GM18873 (cell line): Measurements from ENCODE around the gene ADAD2.

ENCODE experiments used
- ATAC-seq: cut with Tn5 transposase; IDR thresholded peaks from one replicate; pipeline ENCODE4 v1.9.1; 2021; ENCODE audit warnings: mild to moderate bottlenecking, moderate library complexity, moderate number of reproducible peaks; ENCODE audit not compliant: unreplicated experiment, low FRiP score

ADAD2 gene

DNA sequence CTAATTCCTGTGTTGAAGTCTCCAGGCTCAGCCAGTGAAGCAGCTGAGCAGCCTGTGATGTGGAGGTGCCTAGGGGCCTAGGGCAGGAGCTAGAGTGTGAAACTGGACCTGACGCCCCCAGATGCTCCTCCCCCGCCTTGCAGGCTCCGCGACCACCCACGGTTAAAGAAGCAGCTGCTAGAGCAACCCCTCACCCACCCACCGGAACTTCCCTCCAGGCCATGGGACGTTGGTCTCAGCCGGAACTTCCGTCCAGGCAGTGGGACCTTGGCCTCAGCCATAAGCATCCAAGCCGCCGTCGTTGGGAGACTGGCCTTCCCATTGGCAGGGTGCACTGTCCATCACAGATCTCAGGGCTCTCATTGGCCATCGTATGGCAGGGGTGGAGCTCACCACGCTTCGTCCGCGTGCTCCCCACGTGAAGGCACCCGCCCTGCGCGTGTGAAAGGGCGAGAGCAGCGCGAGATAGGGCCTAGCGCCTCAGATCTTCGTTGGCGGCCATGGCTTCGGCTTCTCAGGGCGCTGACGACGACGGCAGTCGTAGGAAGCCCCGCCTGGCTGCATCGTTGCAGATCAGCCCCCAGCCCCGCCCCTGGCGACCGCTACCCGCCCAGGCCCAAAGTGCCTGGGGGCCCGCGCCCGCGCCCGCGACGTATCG is at the start of gene ADAD2:
TSS of gene ADAD2 (plus strand) at position 427 of the 658 bp plus-strand sequence. CDS start at position 501, 74 bp downstream.
- no peak for ATAC-seq

DNA sequence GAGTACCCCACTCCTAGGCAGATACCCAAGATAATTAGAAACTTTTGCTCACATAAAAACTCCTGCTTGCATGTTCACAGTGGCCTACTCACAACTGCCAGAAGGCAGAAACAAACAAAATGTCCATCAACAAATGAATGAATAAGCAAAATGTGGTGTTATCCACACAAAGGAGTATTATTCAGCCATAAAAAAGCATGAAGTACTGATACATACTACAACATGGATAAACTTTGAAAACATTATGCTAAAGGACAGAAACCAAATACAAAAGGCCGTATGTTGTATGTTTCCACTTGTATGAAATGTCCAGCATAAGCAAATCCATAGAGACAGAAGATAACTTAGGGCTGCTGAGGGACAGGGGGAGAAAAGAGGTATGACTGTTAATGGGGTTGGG is 47.9 kb upstream of the ADAD2 start:
- no peak for ATAC-seq

- no peak for ATAC-seq
Observed at GRCh38 chr16:84143784-84144199, 47.2 kb upstream of the ADAD2 start.

GRCh38 chr16:84144209-84144858 is 46.6 kb upstream of the ADAD2 start:
- ATAC-seq: no peak

DNA sequence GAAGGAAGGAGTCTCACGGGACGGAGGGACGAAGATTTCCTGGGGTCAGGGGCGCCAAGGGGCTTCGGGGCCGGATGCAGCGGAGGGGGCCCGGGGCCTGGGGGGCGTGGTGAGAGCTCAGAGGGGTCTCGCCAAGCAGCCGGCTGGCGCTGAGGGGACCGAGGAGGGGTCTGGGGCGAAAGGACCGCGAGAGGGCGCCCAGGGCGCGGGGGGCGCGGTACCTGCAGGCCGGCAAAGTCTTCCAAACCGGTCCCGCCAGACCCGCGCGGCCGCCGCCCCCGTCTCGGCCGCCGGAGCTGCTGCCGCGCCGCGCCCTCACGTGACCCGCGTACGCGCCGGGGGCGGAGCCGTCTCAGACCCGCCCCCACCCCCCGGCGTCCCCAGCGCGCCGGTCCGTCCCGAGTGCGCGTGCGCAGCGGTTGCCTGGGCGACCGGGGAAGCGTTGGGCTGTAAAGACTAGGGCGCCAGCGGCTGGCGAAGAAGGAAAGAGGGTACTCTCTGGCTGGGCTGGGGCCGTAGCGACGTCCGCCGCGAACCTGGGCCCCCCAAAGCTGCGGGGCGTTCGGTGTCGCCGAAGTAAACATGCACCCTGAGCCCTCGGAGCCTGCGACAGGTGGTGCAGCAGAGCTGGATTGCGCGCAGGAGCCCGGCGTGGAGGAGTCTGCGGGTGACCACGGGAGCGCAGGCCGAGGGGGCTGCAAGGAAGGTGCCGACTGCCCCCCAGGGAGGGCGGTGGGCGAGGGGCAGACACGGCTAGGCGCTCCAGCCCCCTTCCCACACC is 45.9 kb upstream of the ADAD2 start, which contains the start of the genes DNAAF1 and HSDL1:
TSS of gene DNAAF1 (plus strand) at position 450 of the 781 bp plus-strand sequence. CDS start at position 583, 133 bp downstream.
TSS of gene HSDL1 (minus strand) at position 319 of the 781 bp plus-strand sequence. CDS start 13,856 bp downstream, outside the sequence.
- peak; percentile 60 for ATAC-seq

- ATAC-seq: no peak
Observed at GRCh38 chr16:84150926-84151325, 40.0 kb upstream of the ADAD2 start.

DNA sequence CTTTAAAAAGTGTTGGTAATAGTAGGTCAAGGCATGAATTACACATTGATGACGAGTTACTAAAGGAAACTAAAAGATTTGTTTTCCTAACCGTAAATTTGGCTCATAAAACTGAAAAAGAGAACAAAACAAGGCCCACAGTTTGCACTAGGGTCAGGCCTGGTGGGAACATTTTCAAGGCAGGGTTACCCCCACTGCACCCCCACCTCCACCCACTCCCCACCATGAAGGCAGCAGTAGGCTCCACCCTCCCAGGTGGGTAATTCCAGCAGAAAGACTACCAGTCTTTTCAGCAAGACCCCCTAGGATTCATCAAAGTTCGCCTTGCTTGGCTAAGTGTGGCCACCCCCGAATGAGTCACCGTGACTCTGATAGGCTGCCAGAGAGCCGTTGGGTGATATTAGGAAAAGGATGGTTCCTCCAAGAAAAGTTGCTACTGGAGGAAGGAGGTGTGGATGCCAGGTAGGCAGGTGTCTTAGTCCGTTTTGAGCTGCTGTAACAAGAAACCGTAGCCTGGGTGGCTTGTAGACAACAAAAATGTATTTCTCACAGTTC is 37.2 kb upstream of the ADAD2 start:
- ATAC-seq: no peak

GRCh38 chr16:84155226-84155625 is 35.7 kb upstream of the ADAD2 start:
- no peak for ATAC-seq

DNA sequence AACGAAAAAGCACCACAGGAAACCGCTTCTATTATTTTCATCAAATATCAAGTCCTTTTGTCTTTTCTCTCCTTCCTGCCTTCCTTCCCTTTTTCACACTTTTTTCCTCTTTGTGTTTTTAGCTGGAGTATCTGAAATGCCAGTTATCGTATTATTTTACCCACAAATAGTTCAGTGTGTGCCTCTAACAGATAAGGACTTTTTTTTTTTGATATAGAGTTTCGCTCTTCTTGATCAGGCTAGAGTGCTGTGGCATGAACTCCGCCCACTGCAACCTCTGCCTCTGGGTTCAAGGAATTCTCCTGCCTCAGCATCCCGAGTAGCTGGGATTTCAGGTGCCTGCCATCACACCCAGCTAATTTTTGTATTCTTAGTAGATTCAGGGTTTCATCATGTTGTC is 35.2 kb upstream of the ADAD2 start:
- ATAC-seq: no peak

DNA sequence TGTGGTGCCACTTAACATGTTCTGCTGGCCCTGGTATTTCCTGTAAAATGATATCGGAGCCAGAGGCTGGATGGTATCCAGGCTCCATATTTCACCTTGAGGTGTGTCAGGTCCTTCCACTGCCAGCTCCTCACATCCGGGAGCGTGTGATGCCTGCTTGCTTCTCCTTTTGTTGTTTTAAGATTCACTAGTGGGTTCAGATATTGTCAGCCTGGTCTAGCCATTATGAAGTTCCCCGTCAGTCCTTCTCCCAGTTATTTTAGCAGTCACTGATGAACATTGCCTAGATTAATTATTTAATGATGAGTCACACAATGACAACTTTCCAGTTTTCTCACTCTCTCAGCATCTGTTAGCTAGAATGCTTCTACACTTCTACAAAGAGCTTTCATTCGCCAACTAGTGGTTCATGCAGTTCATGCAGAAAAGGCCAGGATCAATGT is 34.6 kb upstream of the ADAD2 start:
- ATAC-seq: no peak

DNA sequence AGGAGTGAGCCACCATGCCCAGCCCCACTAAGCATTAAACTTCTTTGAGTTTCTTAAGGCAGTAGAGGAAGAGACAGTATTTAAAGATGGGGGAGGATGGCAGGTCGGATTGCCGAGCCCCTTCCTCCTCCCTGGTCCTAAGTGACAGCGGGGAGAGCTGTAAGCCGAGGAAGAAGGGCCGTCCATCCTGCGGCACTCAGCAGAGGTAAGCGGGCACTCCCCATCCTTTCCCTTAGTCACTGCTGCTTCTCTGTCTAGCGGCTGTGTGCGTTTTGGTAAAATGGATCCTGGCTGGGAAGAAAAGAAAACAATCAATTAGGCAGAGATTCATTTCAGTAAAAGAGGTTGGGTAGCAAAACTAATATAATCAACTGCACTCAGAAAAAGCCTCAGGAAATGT is 31.9 kb upstream of the ADAD2 start:
- ATAC-seq: no peak

DNA sequence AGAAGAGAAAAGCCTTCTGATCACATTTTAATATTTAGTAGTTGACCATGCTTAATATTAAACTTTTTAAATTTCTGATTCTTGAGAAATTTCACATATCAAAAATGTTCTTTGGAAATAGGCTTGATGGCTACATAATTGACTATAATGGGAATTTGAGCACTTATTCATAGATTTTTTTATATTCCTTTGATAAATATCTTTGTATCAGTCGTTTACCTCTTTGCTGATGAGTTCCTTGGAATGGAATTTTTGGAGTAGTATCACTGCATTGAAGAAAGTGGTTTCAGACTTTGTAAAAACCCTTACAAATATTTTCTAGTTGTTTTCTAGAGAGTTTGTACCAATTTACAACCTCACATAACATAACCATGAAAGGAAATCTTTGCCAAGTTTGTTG is 31.2 kb upstream of the ADAD2 start:
- no peak for ATAC-seq

DNA sequence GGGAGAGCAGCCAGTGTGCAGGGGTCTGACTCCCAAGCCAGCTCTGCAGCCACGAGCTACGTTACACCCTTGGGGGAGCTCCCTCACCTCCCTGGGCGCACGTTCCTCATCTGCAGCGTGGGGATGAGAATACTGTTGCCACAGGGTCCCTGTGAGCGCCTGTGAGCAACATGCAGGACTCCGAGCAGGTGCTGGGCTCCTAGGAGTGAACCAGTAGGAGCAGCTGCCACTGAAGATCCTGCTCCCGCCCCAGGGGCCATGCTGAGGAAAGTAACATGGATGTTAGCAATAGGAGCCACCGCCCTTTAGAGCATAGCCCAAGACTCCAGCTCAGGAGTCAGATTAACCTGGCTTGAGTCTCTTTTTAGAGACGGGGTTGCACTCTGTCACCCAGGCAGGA is 29.9 kb upstream of the ADAD2 start:
- ATAC-seq: no peak

- no peak for ATAC-seq
Observed at GRCh38 chr16:84161801-84162200, 29.2 kb upstream of the ADAD2 start.

DNA sequence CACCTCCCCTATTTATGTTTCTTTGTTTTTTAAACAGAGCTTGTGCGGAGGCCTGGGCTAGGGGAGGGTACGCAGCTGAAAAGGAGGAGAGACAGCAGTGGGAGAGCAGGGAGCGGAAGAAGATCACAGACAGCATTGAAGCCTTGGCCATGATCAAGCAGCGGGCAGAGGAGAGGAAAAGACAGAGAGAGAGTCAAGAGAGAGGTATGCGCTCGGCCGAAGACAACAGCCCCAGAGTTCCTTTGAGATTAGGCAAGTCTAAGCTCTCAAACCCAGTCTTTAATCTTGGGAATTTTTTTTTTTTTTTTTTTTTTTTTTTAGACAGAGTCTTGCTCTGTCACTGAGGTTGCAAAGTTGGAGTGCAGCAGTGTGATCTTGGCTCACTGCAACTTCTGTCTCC is 25.2 kb upstream of the ADAD2 start:
- ATAC-seq: no peak

GRCh38 chr16:84166796-84167695 is 23.9 kb upstream of the ADAD2 start:
- no peak for ATAC-seq

DNA sequence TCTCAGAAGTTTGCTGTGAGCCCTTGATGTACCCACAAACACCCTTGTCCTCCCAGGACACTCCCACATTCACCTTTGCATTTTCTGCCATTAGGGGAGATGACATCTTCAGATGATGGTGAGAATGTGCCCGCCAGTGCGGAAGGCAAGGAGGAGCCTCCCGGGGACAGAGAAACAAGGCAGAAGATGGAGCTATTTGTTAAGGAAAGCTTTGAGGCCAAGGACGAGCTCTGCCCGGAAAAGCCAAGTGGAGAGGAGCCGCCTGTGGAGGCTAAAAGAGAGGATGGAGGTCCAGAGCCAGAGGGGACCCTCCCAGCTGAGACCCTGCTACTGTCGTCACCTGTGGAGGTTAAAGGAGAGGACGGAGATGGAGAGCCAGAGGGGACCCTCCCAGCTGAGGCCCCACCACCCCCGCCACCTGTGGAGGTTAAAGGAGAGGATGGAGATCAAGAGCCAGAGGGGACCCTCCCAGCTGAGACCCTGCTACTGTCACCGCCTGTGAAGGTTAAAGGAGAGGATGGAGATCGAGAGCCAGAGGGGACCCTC is 21.1 kb upstream of the ADAD2 start:
- ATAC-seq: no peak

GRCh38 chr16:84174396-84174795 is 16.6 kb upstream of the ADAD2 start:
- no peak for ATAC-seq

GRCh38 chr16:84175350-84176081 is 15.4 kb upstream of the ADAD2 start:
- peak; percentile 70 for ATAC-seq
